K562 (cell line): ENCODE data around the gene LRRC59. TPM values are rescaled to one million over a fixed set of nuclear protein-coding genes. Genes with fewer than 3 reads are reported as not detected.
A peak's percentile ranks its signal among the peaks of the same experiment; 100 is the strongest.

ENCODE experiments used
- ARID3B ChIP-seq: fragments of 250-450 bp; sonication (Bioruptor Pico); IDR thresholded peaks from 2 replicates; pipeline ENCODE4 v1.4.0; 2020; ENCODE audit warnings: borderline replicate concordance
- EP400 ChIP-seq: fragments of 450-650 bp; IDR thresholded peaks from 2 replicates; pipeline ENCODE4 v1.6.1; 2017; ENCODE audit warnings: antibody characterized with exemption, mild to moderate bottlenecking, moderate library complexity
- ESRRA ChIP-seq: fragments of 450-650 bp; IDR thresholded peaks from 2 replicates; pipeline ENCODE4 v1.6.1; 2014; ENCODE audit warnings: low read depth, mild to moderate bottlenecking, moderate library complexity, borderline replicate concordance
- HDAC2 ChIP-seq: fragments of 450-650 bp; IDR thresholded peaks from 2 replicates; pipeline ENCODE4 v1.6.1; 2016; ENCODE audit warnings: mild to moderate bottlenecking
- IFI16 ChIP-seq: fragments of 250-450 bp; sonication (Bioruptor Pico); IDR thresholded peaks from 2 replicates; pipeline ENCODE4 v2.1.2; 2022; ENCODE audit warnings: mild to moderate bottlenecking, inconsistent platforms
- PHF21A ChIP-seq: fragments of 450-650 bp; IDR thresholded peaks from 2 replicates; pipeline ENCODE4 v1.6.1; 2017; ENCODE audit warnings: low read depth, borderline replicate concordance
- POLR2AphosphoS5 ChIP-seq: IDR thresholded peaks from 2 replicates; pipeline ENCODE4 v1.6.1; 2011; ENCODE audit warnings: mild to moderate bottlenecking, low read depth, low read length, moderate library complexity; ENCODE audit not compliant: control insufficient read depth, insufficient read depth
- POLR2H ChIP-seq: IDR thresholded peaks from 2 replicates; pipeline ENCODE4 v1.6.1; 2016; ENCODE audit warnings: missing genetic modification characterization, low read depth, mild to moderate bottlenecking, control low read depth, missing compliant biosample characterization, moderate library complexity
- SMAD4 ChIP-seq: fragments of 250-450 bp; sonication (Bioruptor Pico); conservative IDR thresholded peaks from 2 replicates; pipeline ENCODE4 v1.8.0; 2021; ENCODE audit warnings: inconsistent platforms, mild to moderate bottlenecking, moderate library complexity
- ZNF232 ChIP-seq: sonication (generic); formaldehyde crosslinking; IDR thresholded peaks from 2 replicates; pipeline ENCODE4 v1.8.0; 2022; ENCODE audit warnings: mild to moderate bottlenecking, missing genetic modification reagents
- ZNF507 ChIP-seq: conservative IDR thresholded peaks from 2 replicates; pipeline ENCODE4 v1.6.1; 2017; ENCODE audit warnings: missing genetic modification characterization, missing compliant biosample characterization
- ZNF766 ChIP-seq: fragments of 200-800 bp; sonication (Bioruptor generic); conservative IDR thresholded peaks from 2 replicates; pipeline ENCODE4 v1.6.1; 2016; ENCODE audit warnings: missing genetic modification characterization, missing compliant biosample characterization
- ZNF830 ChIP-seq: fragments of 250-450 bp; sonication (Bioruptor Pico); IDR thresholded peaks from 2 replicates; pipeline ENCODE4 v1.5.0; 2021; ENCODE audit warnings: mild to moderate bottlenecking
- polyA plus RNA-seq, 8 experiments: library from polyadenylated mRNA; depleted of rRNA in 4 of 8; stranded (reverse) in 5 of 8; unstranded in 3 of 8; fragments of >200 nt; fragmentation: Nextera tagmentation in 2 of 8; fragmentation: Illumina TruSeq in 1 of 8; extraction: Ambion mirVana in 2 of 8; extraction: Trizol in 1 of 8; gene quantifications; 2 replicates each; pipeline versions ENCODE4 v1.2.1 to v1.2.3, GENCODE V29; 2011 to 2014; ENCODE audit warnings: inconsistent platforms in 1 of 8, missing spikeins in 1 of 8
- total RNA-seq, 7 experiments: library from RNA; depleted of rRNA in 6 of 7; stranded (reverse); fragments of >200 nt in 6 of 7; fragmentation: Illumina TruSeq in 2 of 7; extraction: Trizol in 2 of 7; gene quantifications; 2 replicates each; pipeline versions ENCODE4 v1.2.1 to v1.2.3, GENCODE V29; 2011 to 2021; ENCODE audit warnings: low replicate concordance in 1 of 7
- TF ChIP-seq, protein P1 (sequence below): sonication (generic); formaldehyde crosslinking; IDR thresholded peaks from 2 replicates; pipeline ENCODE4 v1.8.0; 2022; ENCODE audit warnings: mild to moderate bottlenecking, missing genetic modification reagents, borderline replicate concordance

Gene LRRC59
- total and polyA plus RNA-seq, 9 of the 15 experiments (the other 6 are each of a cell fraction or from before 2014, with no cell fraction given) = 27.8 to 244 (median 154) TPM

GRCh38 chr17:50361561-50362480 lies 35.5 kb downstream of the LRRC59 start (continued):
- TF ChIP-seq EP400 (peak; percentile 71), ZNF232 (0 out of 2 replicates have a peak, but pooled peaks have one; percentile 18), ZNF766 (CRISPR knock-in tag) (peak; percentile 92), ZNF830 (CRISPR knock-in tag) (no peak), SMAD4 (CRISPR knock-in tag) (0 out of 2 replicates have a peak, but pooled peaks have one; percentile 54), ZNF507 (tag) (no peak), IFI16 (CRISPR knock-in tag) (no peak), POLR2H (tag) (no peak), ARID3B (CRISPR knock-in tag) (no peak), ESRRA (peak; percentile 59), HDAC2 (peak; percentile 89; the same call in 1 of the 2 replicates), PHF21A (0 out of 2 replicates have a peak, but pooled peaks have one; percentile 53), POLR2AphosphoS5 (peak; percentile 95)
- TF ChIP-seq, protein P1, sequence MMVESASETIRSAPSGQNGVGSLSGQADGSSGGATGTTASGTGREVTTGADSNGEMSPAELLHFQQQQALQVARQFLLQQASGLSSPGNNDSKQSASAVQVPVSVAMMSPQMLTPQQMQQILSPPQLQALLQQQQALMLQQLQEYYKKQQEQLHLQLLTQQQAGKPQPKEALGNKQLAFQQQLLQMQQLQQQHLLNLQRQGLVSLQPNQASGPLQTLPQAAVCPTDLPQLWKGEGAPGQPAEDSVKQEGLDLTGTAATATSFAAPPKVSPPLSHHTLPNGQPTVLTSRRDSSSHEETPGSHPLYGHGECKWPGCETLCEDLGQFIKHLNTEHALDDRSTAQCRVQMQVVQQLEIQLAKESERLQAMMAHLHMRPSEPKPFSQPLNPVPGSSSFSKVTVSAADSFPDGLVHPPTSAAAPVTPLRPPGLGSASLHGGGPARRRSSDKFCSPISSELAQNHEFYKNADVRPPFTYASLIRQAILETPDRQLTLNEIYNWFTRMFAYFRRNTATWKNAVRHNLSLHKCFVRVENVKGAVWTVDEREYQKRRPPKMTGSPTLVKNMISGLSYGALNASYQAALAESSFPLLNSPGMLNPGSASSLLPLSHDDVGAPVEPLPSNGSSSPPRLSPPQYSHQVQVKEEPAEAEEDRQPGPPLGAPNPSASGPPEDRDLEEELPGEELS (CRISPR knock-in tag) = peak; percentile 69; the same call in 1 of the 2 replicates
